ENCODE measurements around the gene EFS. TPM values are rescaled to one million over a fixed set of nuclear protein-coding genes. Genes with fewer than 3 reads are reported as not detected.

EFS gene
- total RNA-seq, 4 donors from 2014 or later: 63.0 to 74.0 (median 64.8) TPM

GRCh38 chr14:23358553-23359166 lies 6.3 kb downstream of the EFS start:
- WGBS: 87% methylated on average over 10 of the region's 12 CpGs
- peak in 1 of 2 donors; percentile 75 for DNase-seq (ENCODE audit: low spot score in 2 of 2)
- H3K36me3 ChIP-seq: peaks cover 32% of the 10 kb centered on the region
- no peaks in the 10 kb centered on the region for H3K9me3 ChIP-seq
- no peaks in the 10 kb centered on the region for H3K27me3 ChIP-seq
- H3K27ac ChIP-seq: no peak overlapping the region
- TF ChIP-seq CTCF (IDR thresholded peaks at IDR 0.05) (no peak), POLR2A (IDR thresholded peaks at IDR 0.05) (no peak), POLR2AphosphoS5 (IDR thresholded peaks at IDR 0.05) (no peak), EP300 (IDR thresholded peaks at IDR 0.05) (no peak)
- no peak overlapping the region for H3K4me3 ChIP-seq
- peaks cover 33% of the 10 kb centered on the region for H3K4me1 ChIP-seq

- H3K27me3 ChIP-seq: no peaks in the 10 kb centered on the region
- H3K4me1 ChIP-seq: peaks cover 29% of the 10 kb centered on the region
- WGBS: 87% methylated on average over 3 of the region's 3 CpGs
- H3K36me3 ChIP-seq: peaks cover 32% of the 10 kb centered on the region
- no peak overlapping the region for H3K27ac ChIP-seq
- TF ChIP-seq POLR2A (IDR thresholded peaks at IDR 0.05): no peak
- TF ChIP-seq EP300 (IDR thresholded peaks at IDR 0.05): no peak
- no peak for TF ChIP-seq CTCF (IDR thresholded peaks at IDR 0.05)
- no peak for TF ChIP-seq POLR2AphosphoS5 (IDR thresholded peaks at IDR 0.05)
- DNase-seq (ENCODE audit: low spot score in 2 of 2): no peak
- H3K4me3 ChIP-seq: no peak overlapping the region
- H3K9me3 ChIP-seq: no peaks in the 10 kb centered on the region
Measured at GRCh38 chr14:23358042-23358441, 6.9 kb downstream of the EFS start.

- DNase-seq (ENCODE audit: low spot score in 2 of 2): no peak
- no peak overlapping the region for H3K27ac ChIP-seq
- no peaks in the 10 kb centered on the region for H3K9me3 ChIP-seq
- peaks cover 32% of the 10 kb centered on the region for H3K36me3 ChIP-seq
- H3K27me3 ChIP-seq: no peaks in the 10 kb centered on the region
- H3K4me1 ChIP-seq: peaks cover 29% of the 10 kb centered on the region
- H3K4me3 ChIP-seq: no peak overlapping the region
- TF ChIP-seq EP300 (IDR thresholded peaks at IDR 0.05): no peak
- TF ChIP-seq CTCF (IDR thresholded peaks at IDR 0.05): no peak
- no peak for TF ChIP-seq POLR2AphosphoS5 (IDR thresholded peaks at IDR 0.05)
- no peak for TF ChIP-seq POLR2A (IDR thresholded peaks at IDR 0.05)
- WGBS: 82% methylated on average over 7 of the region's 8 CpGs
Measured at GRCh38 chr14:23357261-23357660, 7.7 kb downstream of the EFS start.

DNA sequence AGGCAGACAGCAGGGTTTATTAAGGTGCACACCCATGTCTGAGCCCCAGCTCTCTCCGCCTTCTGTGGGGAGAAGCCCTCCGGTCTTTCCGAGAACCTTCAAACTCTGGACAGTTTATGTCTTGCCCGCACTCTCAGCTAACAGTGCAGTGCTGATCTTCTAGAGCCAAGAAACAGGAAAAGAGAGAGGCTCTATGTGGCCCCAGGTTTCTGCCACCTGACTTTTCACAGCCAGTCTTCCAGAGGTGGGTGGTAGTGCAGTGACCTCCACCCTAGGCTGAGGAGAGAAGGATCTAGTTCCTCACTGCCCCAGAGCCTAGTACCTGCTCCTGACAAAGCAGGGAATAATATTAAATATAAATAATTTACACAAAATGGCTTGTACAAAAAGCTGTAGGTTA lies 8.3 kb downstream of the EFS start:
- peaks cover 6% of the 10 kb centered on the region for H3K27me3 ChIP-seq
- H3K4me3 ChIP-seq: no peak overlapping the region
- TF ChIP-seq POLR2AphosphoS5 (IDR thresholded peaks at IDR 0.05) (no peak), EP300 (IDR thresholded peaks at IDR 0.05) (no peak), CTCF (IDR thresholded peaks at IDR 0.05) (no peak), POLR2A (IDR thresholded peaks at IDR 0.05) (no peak)
- no peak for DNase-seq (ENCODE audit: low spot score in 2 of 2)
- 95% methylated on average over 4 of the region's 4 CpGs for WGBS
- peaks cover 32% of the 10 kb centered on the region for H3K36me3 ChIP-seq
- H3K4me1 ChIP-seq: peaks cover 29% of the 10 kb centered on the region
- H3K27ac ChIP-seq: no peak overlapping the region
- H3K9me3 ChIP-seq: no peaks in the 10 kb centered on the region

DNA sequence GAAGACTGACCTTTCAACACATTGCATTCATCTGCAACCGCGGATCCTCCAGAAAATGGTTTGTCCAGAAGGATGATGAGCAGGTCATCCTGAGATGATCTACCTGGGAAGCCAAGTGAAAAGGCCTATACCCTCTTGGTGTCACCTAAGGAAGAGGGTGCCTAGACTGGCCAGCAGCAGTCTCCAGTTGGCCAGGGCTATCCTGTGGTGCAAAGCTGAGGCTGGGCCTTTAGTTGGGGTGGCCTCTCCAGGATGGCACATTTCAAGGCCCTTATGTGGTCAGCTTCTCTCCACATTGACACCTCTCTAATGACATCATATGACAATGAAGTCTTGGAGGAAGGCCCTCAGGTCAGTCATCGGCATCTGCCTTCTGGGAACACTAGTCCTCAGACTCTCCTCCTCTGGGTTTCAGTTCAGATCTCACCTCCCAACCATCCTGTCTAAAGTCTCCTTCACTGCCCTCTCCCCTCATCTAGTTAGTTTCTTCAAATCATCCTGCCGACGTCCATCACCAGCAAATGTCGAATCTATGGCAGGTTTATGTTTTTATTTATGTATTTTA lies 9.0 kb downstream of the EFS start:
- Histone ChIP-seq H3K36me3 (peaks cover 32% of the 10 kb centered on the region), H3K27me3 (peaks cover 7% of the 10 kb centered on the region), H3K27ac (no peak overlapping the region), H3K4me1 (peaks cover 24% of the 10 kb centered on the region), H3K4me3 (no peak overlapping the region), H3K9me3 (no peaks in the 10 kb centered on the region)
- 79% methylated on average over 6 of the region's 6 CpGs for WGBS
- no peak for TF ChIP-seq POLR2AphosphoS5 (IDR thresholded peaks at IDR 0.05)
- no peak for TF ChIP-seq POLR2A (IDR thresholded peaks at IDR 0.05)
- no peak for TF ChIP-seq CTCF (IDR thresholded peaks at IDR 0.05)
- no peak for TF ChIP-seq EP300 (IDR thresholded peaks at IDR 0.05)
- DNase-seq (ENCODE audit: low spot score in 2 of 2): no peak

Data from suprapubic skin (tissue), 4 donors.